ENCODE results near the gene B4GALT2. TPM values are rescaled to one million over a fixed set of nuclear protein-coding genes. Genes with fewer than 3 reads are reported as not detected.

Gene B4GALT2
- total RNA-seq, 2 donors from 2014 or later: 62.7 to 72.7 TPM

GRCh38 chr1:43963006-43963405 lies 16.0 kb upstream of the B4GALT2 start:
- H3K4me3 ChIP-seq (ENCODE audit: low read length): no peak overlapping the region
- H3K9ac ChIP-seq (ENCODE audit: extremely low read depth, low read length, poor library complexity, severe bottlenecking): no peak overlapping the region
- no peak for DNase-seq
- no peaks in the 10 kb centered on the region for H3K27me3 ChIP-seq (ENCODE audit: control insufficient read depth, insufficient read depth, low read length, poor library complexity, severe bottlenecking)
- 94 to 95% methylated on average over 3 of the region's 3 CpGs for WGBS, 2 experiments (ENCODE audit: insufficient coverage in 1 of 2, insufficient read length in 1 of 2)
- H3K27me3 Mint-ChIP-seq (ENCODE audit: insufficient read depth): no peaks in the 10 kb centered on the region
- no peaks in the 10 kb centered on the region for H3K9me3 Mint-ChIP-seq
- H3K27ac Mint-ChIP-seq: no peak overlapping the region
- H3K36me3 ChIP-seq (ENCODE audit: control insufficient read depth, insufficient read depth, low read length): peaks cover 15% of the 10 kb centered on the region
- peaks cover 12% of the 10 kb centered on the region for H3K36me3 Mint-ChIP-seq (ENCODE audit: low read depth)
- TF ChIP-seq CTCF (conservative IDR thresholded peaks at IDR 0.05): no peak
- H3K4me1 ChIP-seq (ENCODE audit: control insufficient read depth, insufficient read depth, low read length): no peaks in the 10 kb centered on the region
- H3K4me1 Mint-ChIP-seq: no peaks in the 10 kb centered on the region
- no peak overlapping the region for H3K27ac ChIP-seq (ENCODE audit: low read depth, low read length)
- H3K9me3 ChIP-seq (ENCODE audit: control insufficient read depth, low read length): no peaks in the 10 kb centered on the region
- H3K4me3 Mint-ChIP-seq: no peak overlapping the region

GRCh38 chr1:43963890-43964289 lies 15.1 kb upstream of the B4GALT2 start:
- TF ChIP-seq CTCF (conservative IDR thresholded peaks at IDR 0.05): no peak
- Histone ChIP-seq H3K9me3 (ENCODE audit: control insufficient read depth, low read length) (no peaks in the 10 kb centered on the region), H3K4me3 (ENCODE audit: low read length) (no peak overlapping the region), H3K27me3 (ENCODE audit: control insufficient read depth, insufficient read depth, low read length, poor library complexity, severe bottlenecking) (no peaks in the 10 kb centered on the region), H3K27ac (ENCODE audit: low read depth, low read length) (no peak overlapping the region), H3K9ac (ENCODE audit: extremely low read depth, low read length, poor library complexity, severe bottlenecking) (no peak overlapping the region), H3K4me1 (ENCODE audit: control insufficient read depth, insufficient read depth, low read length) (no peaks in the 10 kb centered on the region), H3K36me3 (ENCODE audit: control insufficient read depth, insufficient read depth, low read length) (peaks cover 8% of the 10 kb centered on the region)
- H3K4me3 Mint-ChIP-seq: no peak overlapping the region
- H3K9me3 Mint-ChIP-seq: no peaks in the 10 kb centered on the region
- no peaks in the 10 kb centered on the region for H3K4me1 Mint-ChIP-seq
- H3K27me3 Mint-ChIP-seq (ENCODE audit: insufficient read depth): no peaks in the 10 kb centered on the region
- H3K36me3 Mint-ChIP-seq (ENCODE audit: low read depth): peaks cover 12% of the 10 kb centered on the region
- no peak for DNase-seq
- H3K27ac Mint-ChIP-seq: no peak overlapping the region
- 85 to 86% methylated on average over 4 to 5 of the region's 5 CpGs for WGBS, 2 experiments (ENCODE audit: insufficient coverage in 1 of 2, insufficient read length in 1 of 2)

GRCh38 chr1:43965316-43965715 lies 13.7 kb upstream of the B4GALT2 start:
- Mint-ChIP-seq H3K27ac (no peak overlapping the region), H3K27me3 (ENCODE audit: insufficient read depth) (no peaks in the 10 kb centered on the region), H3K4me3 (no peak overlapping the region), H3K9me3 (no peaks in the 10 kb centered on the region), H3K4me1 (peaks cover 1% of the 10 kb centered on the region), H3K36me3 (ENCODE audit: low read depth) (peaks cover 12% of the 10 kb centered on the region)
- H3K9ac ChIP-seq (ENCODE audit: extremely low read depth, low read length, poor library complexity, severe bottlenecking): no peak overlapping the region
- no peaks in the 10 kb centered on the region for H3K4me1 ChIP-seq (ENCODE audit: control insufficient read depth, insufficient read depth, low read length)
- no peak for TF ChIP-seq CTCF (conservative IDR thresholded peaks at IDR 0.05)
- 90 to 95% methylated on average over 2 of the region's 3 CpGs for WGBS, 2 experiments (ENCODE audit: insufficient coverage in 1 of 2, insufficient read length in 1 of 2)
- no peak for DNase-seq
- H3K27ac ChIP-seq (ENCODE audit: low read depth, low read length): no peak overlapping the region
- H3K36me3 ChIP-seq (ENCODE audit: control insufficient read depth, insufficient read depth, low read length): no peaks in the 10 kb centered on the region
- H3K9me3 ChIP-seq (ENCODE audit: control insufficient read depth, low read length): no peaks in the 10 kb centered on the region
- H3K4me3 ChIP-seq (ENCODE audit: low read length): no peak overlapping the region
- H3K27me3 ChIP-seq (ENCODE audit: control insufficient read depth, insufficient read depth, low read length, poor library complexity, severe bottlenecking): no peaks in the 10 kb centered on the region

Measured in endodermal cell (in vitro differentiated cells).